ENCODE results near the gene DIPK1A.

DIPK1A gene

DNA sequence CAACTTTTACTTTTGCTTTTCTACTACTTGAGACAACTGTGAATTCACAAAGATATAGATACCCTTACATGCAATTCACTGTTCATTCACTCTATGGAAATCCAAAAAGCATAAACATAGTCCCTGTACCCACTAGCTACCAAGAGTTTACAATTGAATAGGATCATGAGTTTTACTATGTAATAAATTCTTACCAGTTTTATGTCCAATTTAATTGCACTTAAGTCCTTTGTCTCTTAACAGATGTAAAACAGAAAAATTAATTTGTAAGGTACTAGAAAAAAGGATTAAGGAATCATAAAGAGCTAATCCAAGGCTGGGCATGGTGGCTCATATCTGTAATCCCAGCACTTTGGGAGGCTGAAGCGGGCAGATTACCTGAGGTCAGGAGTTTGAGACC lies 24.4 kb downstream of the DIPK1A start:
- TF ChIP-seq, protein P1, sequence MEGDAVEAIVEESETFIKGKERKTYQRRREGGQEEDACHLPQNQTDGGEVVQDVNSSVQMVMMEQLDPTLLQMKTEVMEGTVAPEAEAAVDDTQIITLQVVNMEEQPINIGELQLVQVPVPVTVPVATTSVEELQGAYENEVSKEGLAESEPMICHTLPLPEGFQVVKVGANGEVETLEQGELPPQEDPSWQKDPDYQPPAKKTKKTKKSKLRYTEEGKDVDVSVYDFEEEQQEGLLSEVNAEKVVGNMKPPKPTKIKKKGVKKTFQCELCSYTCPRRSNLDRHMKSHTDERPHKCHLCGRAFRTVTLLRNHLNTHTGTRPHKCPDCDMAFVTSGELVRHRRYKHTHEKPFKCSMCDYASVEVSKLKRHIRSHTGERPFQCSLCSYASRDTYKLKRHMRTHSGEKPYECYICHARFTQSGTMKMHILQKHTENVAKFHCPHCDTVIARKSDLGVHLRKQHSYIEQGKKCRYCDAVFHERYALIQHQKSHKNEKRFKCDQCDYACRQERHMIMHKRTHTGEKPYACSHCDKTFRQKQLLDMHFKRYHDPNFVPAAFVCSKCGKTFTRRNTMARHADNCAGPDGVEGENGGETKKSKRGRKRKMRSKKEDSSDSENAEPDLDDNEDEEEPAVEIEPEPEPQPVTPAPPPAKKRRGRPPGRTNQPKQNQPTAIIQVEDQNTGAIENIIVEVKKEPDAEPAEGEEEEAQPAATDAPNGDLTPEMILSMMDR (conservative IDR thresholded peaks at IDR 0.05; ENCODE audit: low read depth) = no peak
- POLR2A ChIA-PET (ENCODE audit: low non-redundant PET) = no interaction called here
- no peak for DNase-seq (ENCODE audit: low spot score)
- H3K27ac ChIP-seq = no peak overlapping the region
- CTCF ChIA-PET = no interaction called here

- DNase-seq (ENCODE audit: low spot score) = no peak
- H3K27ac ChIP-seq = no peak overlapping the region
- TF ChIP-seq, protein P1 (conservative IDR thresholded peaks at IDR 0.05; ENCODE audit: low read depth) = no peak
- CTCF ChIA-PET = no interaction called here
- POLR2A ChIA-PET (ENCODE audit: low non-redundant PET) = no interaction called here
Measured at GRCh38 chr1:92934395-92935378, 26.6 kb downstream of the DIPK1A start.

DNA sequence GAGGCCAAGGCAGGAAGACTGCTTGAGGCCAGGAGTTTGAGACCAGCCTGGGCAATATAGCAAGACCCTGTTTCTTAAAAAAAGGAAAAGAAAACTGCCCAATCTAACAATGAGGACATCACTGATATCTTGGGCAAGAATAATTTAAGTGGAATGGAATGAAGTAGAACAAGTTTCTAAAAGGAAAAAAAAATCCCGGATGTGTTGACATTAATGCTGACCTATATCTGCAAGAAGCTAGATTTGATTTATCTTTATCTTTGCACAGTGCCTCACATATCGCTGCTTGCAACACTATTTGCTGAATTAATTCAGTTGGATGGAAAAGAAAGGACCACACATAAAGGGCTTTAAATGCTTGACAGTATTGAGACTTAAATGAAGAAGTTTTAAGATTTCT lies 27.8 kb downstream of the DIPK1A start:
- ChIA-PET POLR2A (ENCODE audit: low non-redundant PET) (no interaction called here), CTCF (interaction anchor here (0.7 kb wide), 1 partner anchor 34 kb away, joined by 3 read pairs; no protein-coding TSS in a partner anchor)
- TF ChIP-seq, protein P1 (conservative IDR thresholded peaks at IDR 0.05; ENCODE audit: low read depth) = no peak
- peak; percentile 64 for DNase-seq (ENCODE audit: low spot score)
- no peak overlapping the region for H3K27ac ChIP-seq

DNA sequence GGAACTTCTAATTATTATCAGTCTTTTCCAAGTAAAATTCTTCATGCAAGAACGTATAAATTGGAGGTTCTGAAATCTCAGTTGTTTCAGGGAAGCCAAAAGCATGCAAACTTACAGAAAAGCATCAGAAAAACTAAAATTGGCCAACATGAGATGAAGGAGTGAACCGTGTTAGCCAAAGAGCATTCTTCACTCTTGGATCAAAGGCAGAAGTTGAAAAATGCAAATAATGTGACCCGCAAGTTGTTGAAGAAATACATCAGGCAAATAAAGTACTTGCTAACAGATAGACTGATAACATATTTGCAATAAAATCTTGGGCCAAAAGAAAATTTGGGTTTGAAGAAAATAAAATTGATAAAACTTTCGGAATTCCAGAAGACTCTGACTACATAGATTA lies 29.6 kb downstream of the DIPK1A start:
- CTCF ChIA-PET = interaction anchor here (0.6 to 0.8 kb wide), 3 partner anchors 9 to 72 kb away, joined by 3 to 4 read pairs (median 3); no protein-coding TSS in a partner anchor
- H3K27ac ChIP-seq = no peak overlapping the region
- POLR2A ChIA-PET (ENCODE audit: low non-redundant PET) = no interaction called here
- no peak for DNase-seq (ENCODE audit: low spot score)
- TF ChIP-seq, protein P1 (conservative IDR thresholded peaks at IDR 0.05; ENCODE audit: low read depth) = no peak

- POLR2A ChIA-PET (ENCODE audit: low non-redundant PET) = no interaction called here
- no peak for DNase-seq (ENCODE audit: low spot score)
- CTCF ChIA-PET = interaction anchor here (0.7 to 1.4 kb wide), 2 partner anchors 70 to 1044 kb away, joined by 3 read pairs; no protein-coding TSS in a partner anchor
- TF ChIP-seq, protein P1 (conservative IDR thresholded peaks at IDR 0.05; ENCODE audit: low read depth) = no peak
- no peak overlapping the region for H3K27ac ChIP-seq
Measured at GRCh38 chr1:92929461-92929860, 31.8 kb downstream of the DIPK1A start.

- no peak overlapping the region for H3K27ac ChIP-seq
- TF ChIP-seq, protein P1 (conservative IDR thresholded peaks at IDR 0.05; ENCODE audit: low read depth) = no peak
- DNase-seq (ENCODE audit: low spot score) = no peak
- ChIA-PET POLR2A (ENCODE audit: low non-redundant PET) (no interaction called here), CTCF (no interaction called here)
Measured at GRCh38 chr1:92927870-92928269, 33.4 kb downstream of the DIPK1A start.
